ENCODE data around the gene SEMA4A.
"Not testable (repeated sequence)": the region's sequence is repeated elsewhere in the genome, so short reads cannot be mapped to it uniquely, and the experiment has no call there.

SEMA4A gene

DNA sequence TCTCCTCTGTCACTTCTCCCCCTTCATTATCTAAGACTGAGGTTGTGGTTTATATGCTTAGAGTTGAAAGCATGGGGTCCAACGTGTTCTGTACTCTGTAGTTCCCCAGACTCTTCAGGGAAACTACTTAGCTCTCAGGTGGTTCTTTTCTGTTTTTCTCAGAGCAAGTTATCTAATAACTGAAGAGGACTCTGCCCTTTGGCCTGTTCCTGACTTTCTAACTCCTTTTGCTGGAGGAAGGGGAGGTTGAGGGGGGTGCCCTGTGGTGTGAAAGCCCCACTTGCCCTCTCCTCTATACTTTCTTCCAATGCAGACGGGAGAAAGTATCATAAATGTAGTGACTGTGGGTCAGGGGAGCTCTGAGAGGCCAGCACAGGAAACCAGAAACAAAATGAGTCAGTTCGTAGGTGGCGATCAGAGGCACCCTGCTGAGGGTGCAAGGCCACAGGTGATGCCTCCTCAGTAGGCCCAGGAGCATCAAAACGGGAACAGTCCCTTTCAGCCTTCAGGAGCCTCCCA is 45.5 kb downstream of the SEMA4A start:
- no peak for DNase-seq

DNA sequence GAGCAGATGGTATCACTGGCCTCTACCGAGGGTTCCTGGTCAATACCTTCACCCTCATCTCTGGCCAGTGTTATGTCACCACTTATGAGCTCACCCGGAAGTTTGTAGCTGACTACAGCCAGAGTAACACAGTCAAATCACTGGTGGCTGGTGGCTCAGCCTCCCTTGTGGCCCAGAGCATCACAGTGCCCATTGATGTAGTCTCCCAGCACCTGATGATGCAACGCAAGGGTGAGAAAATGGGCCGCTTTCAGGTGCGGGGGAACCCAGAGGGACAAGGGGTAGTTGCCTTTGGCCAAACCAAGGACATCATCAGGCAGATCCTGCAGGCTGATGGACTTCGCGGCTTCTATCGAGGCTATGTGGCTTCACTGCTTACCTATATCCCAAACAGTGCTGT is 46.7 kb downstream of the SEMA4A start:
- no peak for DNase-seq

DNA sequence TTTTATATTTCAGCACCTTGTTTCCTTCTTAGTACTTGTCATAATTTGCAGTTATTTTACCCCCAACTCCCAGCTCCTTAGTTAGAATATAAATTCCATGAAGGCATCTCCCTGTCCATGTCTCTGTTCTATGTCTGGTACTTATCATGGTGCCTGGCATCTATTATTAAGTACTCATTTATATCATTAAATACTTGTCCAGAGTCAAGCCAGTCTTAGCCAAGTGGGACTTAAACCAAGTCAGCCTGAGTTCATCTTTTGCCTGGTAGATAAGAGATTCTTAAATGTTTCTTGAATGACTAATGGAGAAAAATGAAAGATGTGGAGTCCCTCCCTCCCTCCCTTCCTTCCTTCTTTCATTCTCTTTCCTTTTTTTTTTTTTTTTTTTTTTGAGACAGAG is 49.9 kb downstream of the SEMA4A start:
- DNase-seq: no peak

GRCh38 chr1:156204686-156205085 is 51.3 kb downstream of the SEMA4A start:
- no peak for DNase-seq

DNA sequence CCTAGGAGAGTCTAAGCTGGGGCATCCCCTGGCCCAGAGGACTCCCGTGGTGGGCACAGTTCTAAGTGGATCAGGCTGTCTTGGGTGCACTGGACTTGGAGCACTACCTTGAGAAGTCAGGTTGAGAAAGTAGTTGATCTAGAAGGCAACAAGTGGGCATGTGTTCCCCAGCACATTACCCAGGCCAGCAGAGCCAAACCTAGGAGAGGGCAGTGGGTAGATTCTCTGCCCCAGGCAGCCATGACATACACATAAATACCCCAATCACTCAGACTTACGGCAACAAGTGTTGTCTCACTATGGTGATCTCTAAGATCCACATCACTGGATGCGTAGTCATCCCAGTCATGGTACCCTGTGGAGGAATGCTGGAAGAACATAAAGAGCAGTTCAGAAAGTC is 57.9 kb downstream of the SEMA4A start:
- no peak for DNase-seq

DNA sequence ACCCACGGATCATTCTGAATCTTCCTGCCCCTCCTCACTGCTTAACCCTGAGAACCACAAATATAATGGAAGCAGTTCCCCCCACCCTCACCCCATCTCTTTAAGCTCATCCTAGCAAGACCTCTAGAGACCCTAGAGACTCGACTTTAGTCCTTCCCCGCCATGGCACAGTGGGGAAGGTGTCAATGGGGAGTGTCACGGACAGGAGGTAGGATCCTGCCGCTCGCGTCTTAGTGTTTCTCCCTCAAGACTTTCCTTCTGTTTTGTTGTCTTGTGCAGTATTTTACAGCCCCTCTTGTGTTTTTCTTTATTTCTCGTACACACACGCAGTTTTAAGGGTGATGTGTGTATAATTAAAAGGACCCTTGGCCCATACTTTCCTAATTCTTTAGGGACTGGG is 58.7 kb downstream of the SEMA4A start:
- DNase-seq: no peak

DNA sequence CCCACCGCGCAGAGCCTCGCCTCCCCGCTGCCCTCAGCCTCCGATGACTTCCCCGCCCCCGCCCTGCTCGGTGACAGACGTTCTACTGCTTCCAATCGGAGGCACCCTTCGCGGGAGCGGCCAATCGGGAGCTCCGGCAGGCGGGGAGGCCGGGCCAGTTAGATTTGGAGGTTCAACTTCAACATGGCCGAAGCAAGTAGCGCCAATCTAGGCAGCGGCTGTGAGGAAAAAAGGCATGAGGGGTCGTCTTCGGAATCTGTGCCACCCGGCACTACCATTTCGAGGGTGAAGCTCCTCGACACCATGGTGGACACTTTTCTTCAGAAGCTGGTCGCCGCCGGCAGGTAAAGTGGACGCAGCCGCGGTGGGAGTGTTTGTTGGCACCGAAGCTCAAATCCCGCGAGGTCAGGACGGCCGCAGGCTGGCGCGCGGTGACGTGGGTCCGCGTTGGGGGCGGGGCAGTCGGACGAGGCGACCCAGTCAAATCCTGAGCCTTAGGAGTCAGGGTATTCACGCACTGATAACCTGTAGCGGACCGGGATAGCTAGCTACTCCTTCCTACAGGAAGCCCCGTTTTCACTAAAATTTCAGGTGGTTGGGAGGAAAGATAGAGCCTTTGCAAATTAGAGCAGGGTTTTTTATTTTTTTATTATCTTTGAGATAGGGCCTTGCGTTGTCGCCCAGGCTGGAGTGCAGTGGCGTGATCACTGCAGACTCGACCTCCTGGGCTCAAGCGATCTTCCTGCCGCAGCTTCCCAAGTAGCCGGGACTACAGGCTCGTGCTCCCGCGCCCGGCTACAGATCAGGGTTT is 59.7 kb downstream of the SEMA4A start, which contains the start of gene PMF1:
Gene PMF1, plus strand, starts transcription at position 175 of the 811 bp plus-strand sequence. Its CDS starts 9 bp downstream, at position 184.
- peak; percentile 99 for DNase-seq

GRCh38 chr1:156213644-156213966 is 60.2 kb downstream of the SEMA4A start:
- DNase-seq: no peak

- peak; percentile 20 for DNase-seq
These were observed 60.8 kb downstream of the SEMA4A start for GRCh38 chr1:156214024-156214748.

- not testable (repeated sequence) for DNase-seq
These were observed 63.1 kb downstream of the SEMA4A start for GRCh38 chr1:156216361-156217086.

DNA sequence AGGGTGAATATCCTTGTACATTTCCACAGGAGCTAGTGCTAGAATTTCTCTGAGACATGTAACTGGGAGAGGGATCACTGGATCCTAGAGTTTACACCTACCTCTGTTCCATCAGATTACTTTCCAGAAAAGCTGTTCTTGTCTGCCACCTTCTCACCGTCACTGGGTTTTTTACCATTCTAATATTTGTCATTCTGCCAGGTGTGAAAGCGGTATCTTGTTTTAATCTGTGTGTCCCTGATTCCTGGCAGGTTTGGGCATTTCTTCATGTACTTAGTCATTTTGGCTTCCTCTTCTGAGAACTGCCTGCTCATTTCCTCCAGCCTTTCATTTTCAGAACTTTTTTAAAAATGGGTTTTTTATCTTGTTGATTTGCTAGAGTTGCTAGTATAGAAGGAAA is 64.5 kb downstream of the SEMA4A start:
- DNase-seq: no peak

DNA sequence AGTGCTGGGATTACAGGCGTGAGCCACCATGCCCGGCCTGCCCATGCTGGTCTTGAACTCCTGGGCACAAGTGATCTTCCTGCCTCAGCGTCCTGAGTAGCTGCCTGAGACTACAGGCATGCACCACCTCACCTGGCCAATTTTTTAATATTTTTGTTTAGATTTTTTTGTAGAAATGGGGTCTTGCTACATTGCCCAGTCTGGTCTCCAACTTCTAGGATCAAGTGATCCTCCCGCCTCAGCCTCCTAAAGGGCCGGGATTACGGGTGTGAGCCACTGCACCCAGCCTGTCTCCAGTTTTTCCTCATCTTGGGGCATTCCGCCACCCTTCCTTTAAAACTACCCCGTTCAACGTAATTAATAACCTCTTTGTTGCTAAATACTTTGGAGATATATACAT is 66.8 kb downstream of the SEMA4A start:
- DNase-seq: no peak

DNA sequence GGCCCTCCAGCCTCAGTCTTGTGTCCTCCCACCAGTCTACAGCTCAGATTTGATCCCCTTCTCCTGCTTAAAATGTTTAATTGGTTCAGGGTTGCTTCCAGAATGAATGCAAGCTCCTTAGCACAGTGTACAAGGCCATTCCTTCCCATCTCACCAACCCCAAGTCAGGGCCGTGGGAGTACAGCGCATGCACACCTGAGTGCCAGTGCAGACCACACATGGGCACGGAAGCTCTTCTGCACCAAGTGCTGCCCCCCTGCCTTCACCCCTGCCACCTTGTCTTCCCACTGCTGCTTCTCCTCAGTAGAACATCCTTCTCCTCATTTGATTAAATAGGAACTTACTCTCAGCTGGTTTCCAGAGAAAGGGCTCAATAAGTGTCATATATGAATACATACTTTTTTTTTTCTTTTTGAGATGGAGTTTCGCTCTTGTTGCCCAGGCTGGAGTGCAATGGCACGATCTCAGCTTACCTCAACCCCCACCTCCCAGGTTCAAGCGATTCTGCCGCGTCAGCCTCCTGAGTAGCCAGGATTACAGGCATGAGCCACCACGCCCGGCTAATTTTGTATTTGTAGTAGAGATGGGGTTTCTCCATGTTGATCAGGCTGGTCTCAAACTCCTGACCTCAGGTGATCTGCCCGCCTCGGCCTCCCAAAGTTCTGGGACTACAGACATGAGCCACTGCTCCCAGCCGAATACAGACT is 68.8 kb downstream of the SEMA4A start:
- no peak for DNase-seq

GRCh38 chr1:156225677-156226014 is 72.3 kb downstream of the SEMA4A start:
- no peak for DNase-seq

DNA sequence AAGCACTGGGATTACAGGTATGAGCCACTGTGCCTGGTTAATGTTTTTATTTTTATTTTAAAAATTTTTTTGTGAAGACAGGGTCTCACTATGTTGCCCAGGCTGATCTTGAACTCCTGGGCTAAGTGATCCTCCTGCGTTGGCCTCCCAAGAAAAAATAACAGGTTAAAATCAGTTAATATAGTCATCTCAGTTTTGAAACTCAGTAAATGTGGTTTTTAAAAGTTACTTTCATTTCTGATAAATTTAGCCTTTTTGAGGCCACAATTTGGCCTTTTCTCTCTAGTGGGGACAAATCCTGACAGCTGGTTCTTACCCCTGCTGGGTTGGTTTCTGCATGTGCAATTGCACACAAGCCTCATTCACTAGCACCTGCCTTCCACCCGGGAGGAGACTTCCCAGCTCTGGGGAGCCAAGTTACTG is 72.7 kb downstream of the SEMA4A start:
- DNase-seq: no peak

GRCh38 chr1:156226782-156227181 is 73.4 kb downstream of the SEMA4A start:
- no peak for DNase-seq

Data from SHP77 treated with DMSO at 0.1 percent for 48 hours (cell line).